HG03442 (cell line): Measurements from ENCODE around the gene SP3.
A peak's percentile ranks its signal among the peaks of the same experiment; 100 is the strongest.

Experiments used
- ATAC-seq: cut with Tn5 transposase; IDR thresholded peaks from one replicate; pipeline ENCODE4 v1.9.1; 2021; ENCODE audit warnings: mild to moderate bottlenecking, moderate library complexity; ENCODE audit not compliant: unreplicated experiment

SP3 gene

DNA sequence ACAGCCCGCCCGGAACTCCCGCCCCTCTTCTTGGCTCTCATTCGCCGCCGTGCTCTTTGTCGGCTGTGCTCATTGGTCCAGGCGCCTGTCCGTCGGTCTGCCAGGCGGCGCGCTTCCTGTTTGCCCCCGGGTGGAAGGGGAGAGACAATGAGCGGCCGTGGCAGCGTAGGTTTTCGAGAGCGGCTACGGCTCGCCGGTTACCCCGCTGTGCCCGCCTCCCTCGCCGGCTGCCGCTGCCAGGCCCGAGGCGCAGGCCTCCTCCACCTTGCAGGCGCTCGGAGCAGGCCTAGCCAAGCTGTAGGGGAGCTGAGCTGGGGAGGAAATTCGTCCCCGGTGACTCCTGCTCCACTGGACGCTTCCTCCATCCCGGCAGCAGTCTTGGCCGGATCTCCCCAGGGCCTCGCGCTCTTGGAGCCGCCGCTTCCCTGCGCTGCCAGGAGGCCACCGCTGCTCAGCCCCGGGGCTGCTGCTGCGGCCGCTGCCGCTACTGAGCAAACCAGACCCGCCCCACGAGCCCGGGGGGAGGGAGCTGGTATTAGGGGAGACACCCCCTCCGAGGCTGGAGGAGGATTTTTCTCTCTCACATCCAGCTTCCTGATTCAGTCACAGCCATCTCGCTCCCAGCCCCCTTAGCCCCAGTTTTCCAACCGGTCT lies at the start of gene SP3:
SP3 (minus strand) TSS at position 2 of the 654 bp plus-strand sequence. CDS start 202 bp downstream, outside the sequence.
- ATAC-seq, result peak; percentile 73

DNA sequence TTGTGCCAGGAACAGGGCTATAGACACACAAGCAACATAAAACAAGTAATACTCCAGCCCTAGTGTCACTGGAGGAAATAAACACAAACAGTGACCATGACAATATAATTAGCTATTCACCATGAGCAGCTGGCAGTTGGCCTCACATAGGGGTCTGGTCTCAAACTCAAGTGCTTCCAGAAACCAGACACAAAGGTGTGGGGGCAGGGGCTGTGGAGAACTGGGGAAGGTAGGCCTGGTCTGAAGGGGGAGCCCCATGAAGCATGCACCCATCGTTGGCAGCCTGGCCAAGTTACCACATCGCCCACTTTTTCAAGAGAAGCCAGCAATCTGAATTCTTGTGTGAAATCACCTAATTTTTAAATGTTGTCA lies 49.5 kb upstream of the SP3 start:
- ATAC-seq, result no peak

DNA sequence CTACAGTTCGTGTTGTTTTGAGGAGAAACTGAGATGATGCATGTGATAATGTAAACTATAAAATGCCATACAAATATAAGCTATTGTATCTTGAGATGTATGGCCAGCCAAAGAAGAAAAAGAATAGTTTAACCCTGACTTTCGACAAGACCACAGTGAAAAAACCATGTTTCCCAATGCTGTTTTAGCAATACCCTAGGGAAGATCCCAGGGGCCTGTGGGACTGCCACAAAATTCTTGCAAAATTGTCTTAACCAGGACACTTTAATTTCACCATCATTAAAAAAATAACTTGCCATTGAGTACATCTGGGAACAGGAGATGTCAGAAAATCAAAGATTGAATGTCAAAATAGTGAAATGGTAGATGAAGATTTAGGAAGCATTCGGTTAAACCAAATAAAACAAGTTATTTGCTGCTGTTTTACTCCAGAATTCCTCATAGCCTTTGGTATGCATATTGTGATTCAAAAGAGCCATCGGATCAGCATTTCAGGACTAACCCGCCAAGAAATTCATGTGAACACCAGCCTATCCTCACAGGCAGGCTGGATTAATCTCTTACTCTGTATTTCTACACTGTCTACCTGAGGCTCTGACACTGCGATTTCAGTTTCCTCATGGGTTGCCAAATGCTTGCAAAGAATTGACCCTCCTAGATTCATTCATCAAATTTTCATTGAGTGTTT lies 49.0 kb upstream of the SP3 start:
- no peak for ATAC-seq

DNA sequence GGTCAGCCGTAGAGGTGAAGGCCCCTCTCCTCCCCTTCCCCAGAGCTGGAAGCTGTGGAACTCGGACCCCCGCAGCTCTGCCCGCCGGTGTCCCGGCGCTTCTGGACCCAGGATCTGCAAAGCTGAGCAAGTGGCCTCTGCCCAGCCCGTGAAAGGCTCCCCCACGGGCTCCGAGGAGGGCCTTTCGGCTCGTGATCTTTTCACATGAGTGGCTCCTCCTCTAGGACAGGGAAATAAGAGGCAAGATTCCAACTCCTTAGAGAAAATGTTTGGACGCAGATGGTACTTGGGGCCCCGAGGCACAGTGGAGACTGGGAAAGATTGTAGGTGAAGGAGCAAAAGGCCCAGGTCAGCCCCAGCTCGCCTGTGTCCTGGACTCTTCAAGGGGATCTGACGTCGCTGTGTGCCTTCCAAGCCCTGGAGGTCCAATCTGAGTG lies 48.2 kb upstream of the SP3 start:
- no peak for ATAC-seq

GRCh38 chr2:174012347-174013314 lies 47.5 kb upstream of the SP3 start:
- no peak for ATAC-seq

DNA sequence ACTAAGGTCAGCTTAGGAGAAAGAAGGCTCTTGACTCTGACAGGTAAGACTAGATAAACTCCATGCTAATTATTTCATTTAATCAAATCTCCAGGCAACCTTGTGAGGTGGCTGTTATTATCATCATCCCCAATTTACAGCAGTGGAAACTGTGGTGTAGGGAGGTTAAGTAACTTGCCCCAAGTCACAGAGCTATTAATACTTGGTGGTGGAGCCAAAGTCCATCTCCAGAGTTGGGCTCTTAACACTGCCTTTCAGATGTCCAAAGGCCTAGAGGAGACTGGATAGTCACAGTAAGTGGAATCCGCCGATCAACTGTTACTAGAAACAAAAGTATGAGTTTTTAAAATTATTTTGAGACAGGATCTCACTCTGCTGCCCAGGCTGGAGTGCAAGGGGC lies 46.6 kb upstream of the SP3 start:
- no peak for ATAC-seq

GRCh38 chr2:174011173-174011572 lies 46.0 kb upstream of the SP3 start:
- no peak for ATAC-seq

DNA sequence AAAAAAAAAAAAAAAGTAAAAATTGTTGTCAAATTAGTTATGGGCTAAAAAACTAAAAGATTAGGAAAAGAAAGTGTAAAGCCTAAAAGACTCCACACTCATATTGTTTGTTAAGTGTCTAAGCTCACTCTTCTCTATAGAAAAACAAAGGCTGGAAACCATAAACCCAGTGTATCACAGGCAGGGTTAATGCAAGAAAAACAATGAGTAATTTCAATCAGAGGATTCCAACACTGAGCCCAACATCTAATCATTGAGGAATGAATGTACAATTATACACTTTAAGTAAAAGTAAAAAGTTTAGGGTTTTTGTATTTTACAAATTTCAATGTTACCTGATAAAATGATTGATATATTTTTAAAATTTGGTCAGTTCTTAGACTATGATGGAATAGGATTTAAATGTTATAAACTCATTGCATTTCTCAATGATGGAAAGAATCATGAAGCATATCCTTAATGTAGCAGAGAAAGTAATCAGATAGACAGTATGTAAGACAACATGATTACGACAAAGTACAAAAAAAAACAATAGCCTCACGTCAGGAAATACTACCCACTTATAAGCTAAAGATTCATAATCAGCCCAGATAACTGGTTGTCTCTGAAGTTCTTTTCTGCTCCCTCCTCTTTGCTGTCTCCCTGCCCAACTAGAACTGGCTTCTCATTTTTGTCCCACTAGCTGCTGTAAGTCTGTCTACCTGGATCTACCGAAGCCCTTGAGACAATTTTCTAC lies 44.5 kb upstream of the SP3 start:
- no peak for ATAC-seq

DNA sequence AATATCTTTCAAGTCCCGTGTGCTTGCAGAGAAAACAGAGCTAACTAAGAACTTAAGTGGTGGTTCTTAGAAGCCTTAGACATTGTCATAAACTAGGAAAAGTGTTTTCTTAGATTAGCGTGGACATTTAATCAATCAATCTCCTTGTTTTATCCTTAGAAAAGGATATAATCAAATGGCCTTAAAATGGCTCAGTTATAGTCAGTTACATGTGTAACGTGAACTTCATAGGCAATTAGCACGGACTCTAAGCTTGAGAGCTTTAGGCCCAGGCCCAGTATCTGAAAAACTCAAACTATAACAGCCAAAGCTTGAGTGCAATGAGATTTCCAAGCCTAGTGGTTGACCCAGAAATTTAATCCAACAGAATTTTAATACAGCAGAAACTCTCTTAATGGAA lies 43.5 kb upstream of the SP3 start:
- no peak for ATAC-seq

DNA sequence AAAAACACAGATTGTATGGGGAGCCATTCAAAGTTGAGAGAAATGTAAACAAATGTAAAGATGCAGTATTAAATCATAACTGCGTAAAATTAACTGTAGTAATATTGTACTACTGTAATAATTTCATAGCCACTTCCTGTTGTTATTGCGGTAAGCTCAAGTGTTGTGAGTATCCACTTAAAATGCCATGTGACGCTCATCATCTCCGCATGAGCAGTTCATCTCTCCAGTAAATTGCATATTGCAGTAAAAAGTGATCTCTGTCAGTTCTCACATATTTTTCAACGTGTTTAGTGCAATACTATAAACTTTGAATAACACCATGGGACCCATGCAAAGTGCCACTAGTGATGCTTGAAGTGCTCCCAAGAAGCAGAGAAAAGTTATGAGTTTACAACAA lies 41.8 kb upstream of the SP3 start:
- no peak for ATAC-seq

- no peak for ATAC-seq
Observed at GRCh38 chr2:174005801-174006419, 40.7 kb upstream of the SP3 start.

DNA sequence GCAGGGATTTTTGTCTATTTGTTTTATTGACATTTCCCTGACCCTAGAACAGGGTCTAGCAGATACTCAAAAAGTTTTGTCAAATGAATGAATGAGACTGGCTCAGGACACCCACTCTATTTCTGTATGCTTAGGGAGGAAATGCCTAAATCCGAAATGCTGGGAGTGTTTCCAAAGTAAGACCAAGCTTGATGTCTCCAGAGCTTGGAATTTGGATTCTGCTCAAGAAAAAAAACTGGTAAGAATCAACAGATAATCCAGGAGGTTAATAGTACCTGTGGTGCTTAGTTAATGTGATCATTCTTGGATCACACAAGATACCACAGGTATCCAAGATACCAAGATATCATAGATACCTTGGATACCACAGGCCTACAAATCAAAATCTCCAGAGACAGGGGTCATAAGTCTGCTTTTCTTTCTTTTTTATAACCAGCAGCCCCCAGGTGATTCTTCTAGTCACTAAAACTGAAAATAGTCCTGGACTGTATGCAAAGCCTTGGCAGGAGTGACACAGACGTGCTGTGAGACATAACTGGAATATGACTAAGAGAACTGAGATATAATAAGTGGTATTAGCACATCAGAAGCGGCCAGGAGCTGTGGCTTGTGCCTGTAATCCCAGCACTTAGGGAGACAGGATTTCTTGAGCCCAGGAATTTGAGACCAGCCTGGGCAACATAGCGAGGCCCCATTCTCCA lies 39.9 kb upstream of the SP3 start:
- ATAC-seq, result peak; percentile 93

DNA sequence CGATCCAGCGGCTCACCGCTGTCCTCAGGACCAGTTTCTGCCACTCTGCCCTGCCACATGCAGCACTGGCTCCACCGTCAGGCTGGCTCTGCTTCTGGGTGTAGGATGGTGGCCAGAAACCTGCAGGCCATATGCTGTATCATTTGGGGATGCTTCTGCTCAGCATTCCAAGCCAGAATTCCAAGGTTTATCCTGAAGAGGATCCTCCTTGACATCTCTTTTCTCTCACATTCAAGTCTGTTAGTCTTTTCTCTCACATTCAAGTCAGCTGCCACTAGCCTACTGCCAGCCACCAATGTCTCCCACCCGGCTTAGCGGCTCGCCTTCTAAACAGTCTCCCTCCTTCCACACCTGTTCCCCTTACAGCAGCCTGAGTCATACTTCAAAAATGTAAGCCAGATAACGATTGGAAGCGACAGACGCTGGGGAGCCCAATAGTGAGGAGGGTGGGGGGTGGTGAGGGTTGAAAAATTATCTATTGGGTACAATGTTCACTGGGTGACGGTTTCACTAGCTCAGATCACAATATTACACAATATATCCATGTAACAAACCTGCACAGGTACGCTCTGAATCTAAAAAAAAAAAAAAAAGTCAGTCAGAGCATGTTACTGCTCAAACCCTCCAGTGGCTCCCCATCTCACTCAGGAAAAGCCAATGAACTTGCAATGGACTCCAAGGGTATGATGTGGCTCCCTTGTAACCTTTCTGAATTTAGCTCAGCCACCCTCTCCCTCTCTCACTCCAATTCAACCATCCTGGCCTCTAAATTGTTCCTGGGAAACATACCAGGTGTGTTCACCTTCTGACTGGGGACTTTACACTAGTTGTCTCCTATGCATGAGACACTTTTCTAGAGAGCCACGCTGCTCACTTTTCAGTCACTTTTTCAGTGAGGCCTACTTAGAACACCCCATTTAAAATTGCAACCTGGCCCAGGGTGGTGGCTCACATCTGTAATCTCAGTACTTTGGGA lies 38.8 kb upstream of the SP3 start:
- ATAC-seq, result no peak

GRCh38 chr2:174002679-174003078 lies 37.5 kb upstream of the SP3 start:
- no peak for ATAC-seq

GRCh38 chr2:174001107-174001506 lies 35.9 kb upstream of the SP3 start:
- ATAC-seq, result no peak

- no peak for ATAC-seq
Observed at GRCh38 chr2:173999724-174000123, 34.6 kb upstream of the SP3 start.

DNA sequence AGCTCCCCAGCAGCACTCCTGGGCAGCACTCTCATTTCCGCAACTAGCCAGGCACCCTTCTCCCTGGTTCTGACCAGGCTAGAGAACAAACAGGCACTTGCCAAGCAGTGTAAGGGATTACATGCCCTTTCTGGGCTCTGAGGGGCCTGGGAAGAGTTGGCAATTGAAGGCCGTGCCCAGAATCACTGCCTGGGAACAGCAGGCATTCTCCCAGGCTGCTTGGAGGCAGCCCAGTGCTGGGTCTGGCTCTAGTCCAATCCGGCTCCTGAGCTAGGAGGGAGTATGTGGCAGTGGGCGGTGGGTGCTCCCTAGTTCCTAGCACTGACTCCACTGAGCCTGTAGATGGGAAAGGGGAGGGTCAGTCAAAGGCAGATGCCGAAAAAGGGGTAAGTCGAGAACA lies 34.1 kb upstream of the SP3 start:
- ATAC-seq, result no peak

DNA sequence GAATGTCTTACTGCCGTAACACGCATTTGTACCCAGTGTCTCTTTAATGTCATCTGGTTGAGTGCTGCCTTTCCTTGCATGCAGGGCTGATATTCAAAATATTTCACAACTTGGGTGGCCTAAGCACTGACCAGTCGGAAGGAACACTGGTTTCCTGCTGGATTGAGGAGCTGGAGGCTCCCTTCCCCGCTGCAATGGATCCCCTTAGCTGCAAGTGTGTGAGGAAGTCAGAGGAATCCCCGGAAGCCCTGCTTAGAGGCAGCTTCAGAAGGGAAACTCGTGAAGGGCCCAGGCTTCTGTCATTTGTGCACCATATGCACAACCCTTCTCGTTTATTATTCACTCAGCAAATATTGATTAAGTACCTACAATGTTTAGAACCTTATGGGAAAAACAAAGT lies 33.2 kb upstream of the SP3 start:
- ATAC-seq, result no peak

GRCh38 chr2:173997753-173998152 lies 32.6 kb upstream of the SP3 start:
- no peak for ATAC-seq
